ENCODE data around the gene RSPO3.

DNA sequence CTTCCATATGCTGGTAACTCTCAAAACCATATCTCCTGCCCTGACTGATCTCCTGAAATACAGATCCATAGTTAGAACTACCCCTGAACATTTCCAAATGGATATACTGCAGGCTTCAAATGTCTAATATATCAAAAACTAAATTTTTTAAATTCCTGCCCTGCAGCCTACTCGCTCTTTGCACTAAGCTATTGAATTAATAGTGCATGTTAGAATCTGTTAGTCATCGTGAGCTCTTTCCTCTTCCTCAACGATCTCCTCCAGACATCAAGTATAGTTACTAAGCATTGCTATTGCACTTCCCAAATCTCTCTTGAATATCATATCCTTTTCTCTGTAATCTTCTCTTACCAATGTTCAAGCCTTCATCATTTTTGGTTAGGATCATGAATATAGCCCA lies 26.0 kb upstream of the RSPO3 start:
- no peak for TF ChIP-seq CTCF (IDR thresholded peaks at IDR 0.05)
- no peak for TF ChIP-seq POLR2AphosphoS5 (IDR thresholded peaks at IDR 0.05; ENCODE audit: insufficient read depth in 1 of 2, low read depth in 1 of 2)
- TF ChIP-seq POLR2A (IDR thresholded peaks at IDR 0.05): no peak
